OCI-LY1 (cell line): ENCODE measurements around the gene DGKB.

ENCODE experiments used
- H2AFZ ChIP-seq: fragments of 200-600 bp; sonication (generic), shearing (Covaris generic); 2 replicates; pipeline ENCODE4 v1.6.0; 2014; ENCODE audit warnings: antibody characterized with exemption, mild to moderate bottlenecking, low read length
- H3F3A ChIP-seq: fragments of 200-600 bp; sonication (generic), shearing (Covaris generic); 2 replicates; pipeline ENCODE4 v1.6.0; 2014; ENCODE audit warnings: mild to moderate bottlenecking, antibody characterized with exemption, low read length, moderate library complexity; ENCODE audit not compliant: insufficient read depth
- H3K27ac ChIP-seq: fragments of 200-600 bp; sonication (generic); 2 replicates; pipeline ENCODE4 v1.5.1; 2014; ENCODE audit warnings: low read length, mixed run types, mild to moderate bottlenecking, low read depth; ENCODE audit not compliant: poor library complexity, severe bottlenecking
- H3K27me3 ChIP-seq: fragments of 200-600 bp; sonication (generic); 2 replicates; pipeline ENCODE4 v1.6.0; 2014; ENCODE audit warnings: antibody characterized with exemption, mild to moderate bottlenecking, low read length, moderate library complexity; ENCODE audit not compliant: insufficient read depth
- H3K36me3 ChIP-seq: fragments of 200-600 bp; sonication (generic); 2 replicates; pipeline ENCODE4 v1.6.1; 2014; ENCODE audit warnings: mild to moderate bottlenecking, antibody characterized with exemption, low read length, moderate library complexity, mixed read lengths; ENCODE audit not compliant: insufficient read depth
- H3K4me1 ChIP-seq: fragments of 200-600 bp; sonication (generic); 2 replicates; pipeline ENCODE4 v1.5.1; 2014; ENCODE audit warnings: mild to moderate bottlenecking, low read length, moderate library complexity; ENCODE audit not compliant: insufficient read depth, severe bottlenecking
- H3K4me2 ChIP-seq: fragments of 200-600 bp; sonication (generic), shearing (Covaris generic); 2 replicates; pipeline ENCODE4 v1.6.1; 2014; ENCODE audit warnings: low read length
- H3K4me3 ChIP-seq: fragments of 200-600 bp; sonication (generic); 2 replicates; pipeline ENCODE4 v1.5.1; 2014; ENCODE audit warnings: low read length, low read depth, mild to moderate bottlenecking, mixed read lengths; ENCODE audit not compliant: poor library complexity, severe bottlenecking
- H3K79me2 ChIP-seq: fragments of 200-600 bp; shearing (Covaris generic); 2 replicates; pipeline ENCODE4 v1.6.1; 2016; ENCODE audit warnings: mixed run types, low read length, mixed read lengths; ENCODE audit not compliant: insufficient read depth
- H3K9ac ChIP-seq: fragments of 200-600 bp; sonication (generic), shearing (Covaris generic); 2 replicates; pipeline ENCODE4 v1.6.1; 2014; ENCODE audit warnings: mild to moderate bottlenecking, low read length, mixed read lengths
- H3K9me2 ChIP-seq: fragments of 200-600 bp; sonication (generic), shearing (Covaris generic); 2 replicates; pipeline ENCODE4 v1.6.1; 2014; ENCODE audit warnings: low read depth, mild to moderate bottlenecking, low read length, mixed read lengths
- H3K9me3 ChIP-seq: fragments of 200-600 bp; shearing (Covaris generic); 2 replicates; pipeline ENCODE4 v1.6.1; 2014; ENCODE audit warnings: low read length, mixed read lengths
- H4K20me1 ChIP-seq: fragments of 200-600 bp; sonication (generic), shearing (Covaris generic); 2 replicates; pipeline ENCODE4 v1.6.0; 2016; ENCODE audit warnings: mild to moderate bottlenecking, low read length; ENCODE audit not compliant: insufficient read depth
- CTCF ChIP-seq: fragments of 200-600 bp; sonication (generic), shearing (Covaris generic); IDR thresholded peaks from 2 replicates; pipeline ENCODE4 v1.5.1; 2017; ENCODE audit warnings: mild to moderate bottlenecking, antibody characterized with exemption, low read length, moderate library complexity, mixed read lengths
- EZH2 ChIP-seq: fragments of 200-600 bp; sonication (generic), shearing (Covaris generic); IDR thresholded peaks from 2 replicates; pipeline ENCODE4 v1.8.0; 2017; ENCODE audit warnings: borderline replicate concordance, mixed run types, mild to moderate bottlenecking, antibody characterized with exemption, low read length, moderate library complexity, mixed read lengths

DGKB gene

GRCh38 chr7:14191686-14192098, 710.9 kb downstream of the DGKB start:
- no peaks in the 10 kb centered on the region for H3K4me1 ChIP-seq
- H3K9ac ChIP-seq = no peak overlapping the region
- TF ChIP-seq EZH2 = no peak
- H3K27ac ChIP-seq = no peak overlapping the region
- no peaks in the 10 kb centered on the region for H3F3A ChIP-seq
- H3K9me2 ChIP-seq = no peaks in the 10 kb centered on the region
- no peaks in the 10 kb centered on the region for H4K20me1 ChIP-seq
- no peaks in the 10 kb centered on the region for H3K27me3 ChIP-seq
- no peaks in the 10 kb centered on the region for H3K79me2 ChIP-seq
- H3K4me2 ChIP-seq = no peak overlapping the region
- H2AFZ ChIP-seq = no peak overlapping the region
- no peak overlapping the region for H3K4me3 ChIP-seq
- no peaks in the 10 kb centered on the region for H3K9me3 ChIP-seq
- no peaks in the 10 kb centered on the region for H3K36me3 ChIP-seq

GRCh38 chr7:14184292-14184864, 718.2 kb downstream of the DGKB start:
- H3K9me3 ChIP-seq = no peaks in the 10 kb centered on the region
- no peak overlapping the region; the same call in 1 of the 2 replicates for H3K4me2 ChIP-seq
- no peak overlapping the region for H3K9ac ChIP-seq
- H4K20me1 ChIP-seq = no peaks in the 10 kb centered on the region
- no peaks in the 10 kb centered on the region for H3K9me2 ChIP-seq
- H3K27ac ChIP-seq = no peak overlapping the region
- peaks cover 27% of the 10 kb centered on the region for H3K4me1 ChIP-seq
- H3K27me3 ChIP-seq = no peaks in the 10 kb centered on the region
- H3K4me3 ChIP-seq = no peak overlapping the region
- no peaks in the 10 kb centered on the region for H3K79me2 ChIP-seq
- H3F3A ChIP-seq = no peaks in the 10 kb centered on the region
- H2AFZ ChIP-seq = 0 out of 2 replicates have a peak overlapping the region, but pooled peaks have one; percentile 36
- no peak for TF ChIP-seq EZH2
- no peak for TF ChIP-seq CTCF
- no peaks in the 10 kb centered on the region for H3K36me3 ChIP-seq

GRCh38 chr7:14179781-14180180, 722.8 kb downstream of the DGKB start:
- Histone ChIP-seq H3K27ac (no peak overlapping the region), H3K79me2 (no peaks in the 10 kb centered on the region), H3K4me1 (peaks cover 33% of the 10 kb centered on the region), H3K9me3 (no peaks in the 10 kb centered on the region), H3F3A (no peaks in the 10 kb centered on the region), H4K20me1 (no peaks in the 10 kb centered on the region), H3K27me3 (no peaks in the 10 kb centered on the region), H3K4me2 (no peak overlapping the region), H3K36me3 (no peaks in the 10 kb centered on the region), H3K9ac (no peak overlapping the region), H2AFZ (0 out of 2 replicates have a peak overlapping the region, but pooled peaks have one; percentile 38), H3K4me3 (no peak overlapping the region), H3K9me2 (no peaks in the 10 kb centered on the region)
- TF ChIP-seq EZH2 = no peak
- TF ChIP-seq CTCF = no peak

GRCh38 chr7:14177876-14178275, 724.7 kb downstream of the DGKB start:
- Histone ChIP-seq H4K20me1 (no peaks in the 10 kb centered on the region), H3K9me2 (no peaks in the 10 kb centered on the region), H3K9me3 (0 out of 2 replicates have a peak, but pooled peaks cover 6% of the 10 kb centered on the region), H2AFZ (no peak overlapping the region), H3K36me3 (no peaks in the 10 kb centered on the region), H3K4me3 (no peak overlapping the region), H3K27ac (no peak overlapping the region), H3K4me2 (no peak overlapping the region), H3K9ac (no peak overlapping the region), H3K79me2 (no peaks in the 10 kb centered on the region), H3K4me1 (peaks cover 21% of the 10 kb centered on the region), H3F3A (no peaks in the 10 kb centered on the region), H3K27me3 (no peaks in the 10 kb centered on the region)
- TF ChIP-seq CTCF = no peak
- TF ChIP-seq EZH2 = no peak
